GM18868 (cell line): ENCODE measurements around the gene SCAI.

Experiments used
- ATAC-seq: cut with Tn5 transposase; IDR thresholded peaks from one replicate; pipeline ENCODE4 v1.9.1; 2021; ENCODE audit warnings: mild to moderate bottlenecking, moderate library complexity; ENCODE audit not compliant: unreplicated experiment

The SCAI gene

DNA sequence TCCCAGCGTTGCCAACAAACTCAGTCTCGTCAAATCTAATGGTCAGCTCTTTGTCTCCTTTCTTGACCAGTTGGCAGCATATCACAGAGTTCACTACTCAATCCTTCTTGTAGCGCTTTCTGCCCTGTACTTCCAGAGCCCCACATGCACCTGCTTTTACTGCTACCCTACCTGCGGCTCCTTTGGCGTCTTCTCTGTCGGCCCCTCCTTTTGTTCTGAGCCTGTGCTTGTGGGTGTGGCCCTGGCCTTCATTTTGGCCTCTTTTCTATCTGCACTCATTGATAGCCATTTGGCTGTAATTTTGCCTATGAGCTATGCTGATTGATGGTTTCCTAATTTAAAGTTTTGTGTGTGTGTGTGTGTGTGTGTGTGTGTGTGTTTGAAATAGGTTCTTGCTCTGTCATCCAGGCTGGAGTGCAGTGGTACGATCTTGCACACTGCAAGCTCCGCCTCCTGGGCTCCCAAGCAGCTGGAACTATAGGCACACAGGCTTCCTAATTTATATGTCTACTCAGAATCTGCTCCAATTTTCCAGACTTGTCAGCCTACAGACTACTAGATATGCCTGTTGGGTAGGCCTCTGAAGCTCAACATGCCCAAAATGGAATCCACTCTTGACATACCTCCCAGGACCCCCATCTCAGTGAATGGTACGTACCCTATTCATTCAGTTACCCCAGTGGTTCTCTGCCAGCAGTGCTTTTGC is 249.1 kb downstream of the SCAI start:
- no peak for ATAC-seq
